LNCAP (cell line): Measurements from ENCODE around the gene BORCS5.

Experiments used
- TF ChIP-seq, protein P1 (sequence below): fragments of 450-650 bp; IDR thresholded peaks from 2 replicates; pipeline ENCODE4 v1.5.1; 2017; ENCODE audit warnings: mild to moderate bottlenecking

BORCS5 gene

DNA sequence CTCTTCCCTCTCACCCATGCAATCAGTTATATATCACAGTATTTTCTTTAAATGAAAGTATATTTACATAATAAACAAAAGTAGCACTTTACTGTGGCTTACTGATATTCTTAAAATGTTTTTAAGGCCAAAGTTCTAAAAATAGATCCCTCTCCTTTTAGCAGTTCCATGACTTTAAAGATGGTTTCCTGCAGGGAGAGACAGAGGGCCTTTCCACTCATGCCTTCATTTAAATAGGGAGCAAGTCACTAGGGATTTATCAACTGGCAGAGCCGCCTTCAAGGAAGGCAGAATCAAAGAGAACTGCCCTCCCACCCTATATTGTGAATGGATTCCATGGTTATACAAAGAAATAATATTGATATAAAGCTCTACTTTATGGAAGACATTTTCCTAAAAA is 150.2 kb downstream of the BORCS5 start:
- TF ChIP-seq, protein P1, sequence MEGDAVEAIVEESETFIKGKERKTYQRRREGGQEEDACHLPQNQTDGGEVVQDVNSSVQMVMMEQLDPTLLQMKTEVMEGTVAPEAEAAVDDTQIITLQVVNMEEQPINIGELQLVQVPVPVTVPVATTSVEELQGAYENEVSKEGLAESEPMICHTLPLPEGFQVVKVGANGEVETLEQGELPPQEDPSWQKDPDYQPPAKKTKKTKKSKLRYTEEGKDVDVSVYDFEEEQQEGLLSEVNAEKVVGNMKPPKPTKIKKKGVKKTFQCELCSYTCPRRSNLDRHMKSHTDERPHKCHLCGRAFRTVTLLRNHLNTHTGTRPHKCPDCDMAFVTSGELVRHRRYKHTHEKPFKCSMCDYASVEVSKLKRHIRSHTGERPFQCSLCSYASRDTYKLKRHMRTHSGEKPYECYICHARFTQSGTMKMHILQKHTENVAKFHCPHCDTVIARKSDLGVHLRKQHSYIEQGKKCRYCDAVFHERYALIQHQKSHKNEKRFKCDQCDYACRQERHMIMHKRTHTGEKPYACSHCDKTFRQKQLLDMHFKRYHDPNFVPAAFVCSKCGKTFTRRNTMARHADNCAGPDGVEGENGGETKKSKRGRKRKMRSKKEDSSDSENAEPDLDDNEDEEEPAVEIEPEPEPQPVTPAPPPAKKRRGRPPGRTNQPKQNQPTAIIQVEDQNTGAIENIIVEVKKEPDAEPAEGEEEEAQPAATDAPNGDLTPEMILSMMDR: no peak

DNA sequence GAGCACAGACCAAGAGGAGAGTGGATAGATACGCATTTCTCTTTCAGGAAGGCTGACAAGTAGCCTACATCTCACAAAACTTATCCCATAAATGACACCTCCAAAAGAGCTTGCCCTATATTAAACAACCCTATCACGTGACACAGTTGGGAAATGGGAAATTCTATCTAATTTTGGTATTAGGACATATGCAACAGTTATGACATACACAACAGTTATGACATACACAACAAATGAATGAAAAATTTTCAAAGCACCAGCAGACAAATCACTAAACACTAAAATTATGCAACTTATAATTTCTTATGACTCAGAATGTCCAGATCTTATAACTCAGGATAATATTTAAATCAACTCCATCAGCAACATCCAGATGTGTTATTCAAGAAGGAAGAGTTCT is 151.7 kb downstream of the BORCS5 start:
- TF ChIP-seq, protein P1: no peak

DNA sequence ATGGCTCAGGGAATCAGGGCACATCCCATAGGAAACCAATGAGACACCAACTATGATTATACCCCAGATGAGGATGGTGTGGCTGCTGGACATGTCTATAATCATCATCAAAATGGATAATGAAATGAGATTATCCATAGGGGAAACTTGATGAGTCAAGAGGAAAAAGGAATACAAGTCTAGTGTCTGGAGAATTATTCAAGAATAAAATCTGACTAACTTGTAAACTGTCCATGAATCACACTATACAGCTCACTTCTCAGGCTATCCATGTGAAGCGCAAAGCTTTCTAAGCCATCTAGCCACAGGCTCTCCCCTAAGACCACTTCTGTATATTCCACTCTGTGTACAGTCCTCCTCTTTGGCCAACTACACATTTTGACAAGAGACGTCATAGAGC is 153.3 kb downstream of the BORCS5 start:
- TF ChIP-seq, protein P1: no peak

DNA sequence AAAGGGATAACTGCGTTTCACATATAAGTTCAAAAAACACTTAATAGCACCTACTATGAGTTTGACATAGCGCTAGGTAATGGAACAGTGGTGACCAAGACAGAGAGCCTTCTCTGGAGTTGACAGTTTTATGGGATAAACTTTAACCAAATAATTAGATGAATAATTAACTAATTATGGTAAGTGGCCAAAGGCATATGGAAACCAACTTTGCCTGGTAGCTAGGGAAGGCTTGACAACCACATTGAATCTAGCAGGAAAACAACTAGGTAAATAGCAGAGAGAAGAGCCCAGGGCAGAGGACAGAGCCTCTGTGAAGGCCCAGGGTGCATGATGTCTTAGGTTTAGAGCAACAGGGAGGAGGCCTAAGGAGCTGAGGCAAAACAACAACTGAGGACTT is 153.7 kb downstream of the BORCS5 start:
- TF ChIP-seq, protein P1: no peak

DNA sequence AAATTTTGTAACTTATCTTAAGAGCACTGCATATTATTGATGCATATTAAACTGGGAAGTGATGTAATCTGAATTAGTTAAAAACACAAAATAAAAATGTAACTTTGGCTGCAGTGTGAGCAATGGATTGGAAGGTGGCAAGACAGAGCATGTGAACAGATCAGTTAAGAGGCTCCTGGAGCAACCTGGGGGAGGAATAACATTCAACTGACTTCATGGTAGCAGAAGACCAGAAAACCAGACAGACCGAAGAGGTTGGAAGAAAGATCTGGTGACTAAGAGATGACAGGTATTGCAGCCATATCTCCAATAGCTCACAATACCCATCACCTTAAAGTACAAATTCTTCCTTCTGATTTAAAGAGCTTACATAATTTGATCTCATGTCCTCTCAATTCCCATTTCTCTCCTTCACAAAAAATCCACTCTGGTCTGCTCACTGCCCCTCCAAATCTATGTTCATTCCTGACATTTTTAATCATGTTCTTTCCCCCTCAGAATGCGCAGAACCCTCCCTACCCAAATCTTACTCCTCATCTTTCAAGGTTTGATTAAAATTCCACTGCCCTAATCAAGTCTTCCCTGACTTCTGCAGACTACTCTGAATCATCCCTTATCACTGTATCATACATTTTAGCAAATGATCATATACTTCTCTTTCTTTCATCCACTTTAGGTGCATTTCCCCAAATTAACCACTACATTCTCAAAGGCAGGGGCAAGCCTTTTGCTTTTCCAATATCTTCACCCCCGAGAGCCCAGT is 154.3 kb downstream of the BORCS5 start:
- TF ChIP-seq, protein P1: no peak

DNA sequence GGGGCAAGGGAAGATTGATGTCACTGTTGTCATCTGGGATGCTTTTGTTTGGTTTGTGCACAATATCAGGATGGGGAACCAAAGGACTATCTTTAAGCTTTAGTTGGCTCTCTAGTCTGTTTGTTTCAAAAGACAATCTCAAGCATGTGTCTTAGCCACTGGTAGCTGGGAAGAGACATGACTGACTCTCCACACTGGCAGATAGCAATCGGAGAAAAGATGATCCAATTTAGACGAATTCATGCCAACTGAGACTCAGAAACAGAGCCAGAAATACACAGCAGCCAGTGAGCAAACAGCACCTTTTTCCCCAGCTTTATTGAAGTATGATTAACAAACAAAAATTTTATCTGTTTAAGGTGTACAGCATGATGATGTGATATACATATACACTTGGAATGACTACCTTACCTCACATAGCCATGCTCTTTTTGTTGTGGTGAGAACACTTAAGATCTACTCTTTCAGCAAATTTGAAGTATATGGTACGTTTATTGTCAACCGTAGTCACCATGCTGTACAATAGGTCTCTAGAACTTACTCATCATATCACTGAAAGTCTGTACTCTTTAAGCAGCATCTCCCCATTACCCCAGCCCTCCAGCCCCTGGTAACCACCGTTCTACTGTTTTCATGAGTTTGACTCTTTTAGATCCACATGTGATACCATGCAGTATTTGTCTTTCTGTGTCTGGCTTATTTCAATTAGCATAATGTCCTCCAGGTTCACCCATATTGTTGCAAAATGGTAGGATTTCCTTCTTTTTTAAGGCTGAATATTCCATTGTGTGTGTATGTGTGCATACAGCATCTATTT is 155.2 kb downstream of the BORCS5 start:
- TF ChIP-seq, protein P1: no peak

DNA sequence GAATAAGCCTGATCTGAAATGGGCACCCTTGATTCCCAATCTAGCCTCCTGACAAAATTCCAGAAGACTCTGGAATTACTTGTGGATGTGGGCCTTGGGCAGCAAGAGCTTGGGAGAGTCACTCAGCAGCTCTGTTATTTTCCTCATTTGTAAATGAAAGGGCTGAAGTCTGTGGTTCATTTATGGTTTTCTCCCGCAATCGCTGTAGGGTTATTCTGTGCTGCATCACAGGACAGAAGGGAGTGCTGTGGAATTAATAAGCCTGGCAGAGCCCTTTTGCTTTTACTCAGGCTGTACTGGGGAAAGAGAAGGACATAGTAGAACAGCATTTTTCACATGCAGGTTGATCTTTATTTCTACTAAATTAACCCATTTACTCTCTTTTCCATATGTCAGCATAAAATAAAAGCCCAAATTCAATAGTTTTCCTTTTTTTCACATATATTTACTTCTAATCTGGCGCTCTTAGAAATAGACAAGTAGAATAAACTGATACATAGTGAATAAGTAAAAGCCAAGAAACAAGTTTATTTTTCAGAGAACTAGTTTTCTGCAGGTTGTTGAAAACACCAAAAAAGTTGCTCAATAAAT is 156.6 kb downstream of the BORCS5 start:
- TF ChIP-seq, protein P1: no peak
